Measurements from ENCODE around the gene KRT23.
A peak's percentile ranks its signal among the peaks of the same experiment; 100 is the strongest.
"Not testable (repeated sequence)": the region's sequence is repeated elsewhere in the genome, so short reads cannot be mapped to it uniquely, and the experiment has no call there.

Gene KRT23

DNA sequence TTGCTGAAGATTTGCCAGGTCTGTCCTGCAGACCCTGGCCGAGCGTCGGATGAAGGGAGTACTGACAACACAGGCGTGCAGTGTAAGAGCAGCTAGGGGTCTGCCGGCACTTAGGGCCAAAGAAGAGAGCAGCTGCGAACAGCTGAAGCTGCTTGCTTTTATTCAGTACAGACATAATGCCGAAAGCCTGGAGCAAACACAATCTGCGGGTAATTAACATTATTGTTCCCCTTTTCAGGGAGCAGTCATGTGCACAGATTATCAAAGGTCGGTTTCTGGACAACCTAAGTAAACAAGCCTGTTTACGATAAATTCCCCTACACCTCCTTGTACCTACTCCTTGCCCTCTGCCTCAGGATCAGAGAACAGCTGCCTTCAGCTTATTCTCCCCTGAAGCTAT is 12.0 kb upstream of the KRT23 start:
- DNase-seq, result peak; percentile 2

DNA sequence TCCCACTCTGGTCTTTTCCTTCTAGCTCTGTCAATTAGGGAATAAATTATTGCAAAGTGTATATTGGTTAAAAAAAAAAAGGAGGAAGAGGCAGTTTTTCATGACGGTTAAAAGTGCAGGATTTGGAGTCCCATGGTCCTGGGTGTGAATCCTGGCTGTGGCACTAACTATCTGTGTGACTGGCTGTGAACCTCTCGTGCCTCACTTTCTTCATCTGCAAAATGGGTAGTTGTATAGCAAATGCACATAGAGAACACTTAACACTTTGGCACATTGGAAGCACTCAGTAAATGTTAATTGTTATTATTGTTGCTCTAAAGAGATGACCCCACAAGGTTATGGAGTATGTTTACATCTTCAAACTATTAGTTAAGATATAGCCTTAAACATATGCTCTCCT is 10.5 kb upstream of the KRT23 start:
- no peak for DNase-seq

DNA sequence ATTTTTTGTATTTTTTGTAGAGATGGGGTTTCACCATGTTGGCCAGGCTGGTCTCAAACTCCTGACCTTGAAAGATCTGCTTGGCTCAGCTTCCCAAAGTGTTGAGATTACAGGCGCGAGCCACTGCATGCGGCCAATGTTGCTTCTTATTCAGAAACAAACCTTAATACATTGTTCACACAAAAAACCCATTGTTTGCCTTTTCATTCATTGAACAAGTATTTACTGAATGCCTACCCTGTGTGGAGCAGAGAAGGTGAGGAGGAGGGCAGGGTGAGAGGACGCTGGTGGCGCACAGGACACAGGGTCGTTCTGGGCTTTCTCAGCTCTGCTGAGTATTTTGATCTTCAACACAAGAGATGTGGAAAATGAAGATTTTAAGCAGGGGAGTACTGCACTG is 8.0 kb upstream of the KRT23 start:
- no peak for DNase-seq

GRCh38 chr17:40944531-40944930 is 7.1 kb upstream of the KRT23 start:
- no peak for DNase-seq

- no peak for DNase-seq
These were observed 5.1 kb upstream of the KRT23 start for GRCh38 chr17:40942553-40942952.

- no peak for DNase-seq
These were observed 2.8 kb upstream of the KRT23 start for GRCh38 chr17:40940266-40940665.

DNA sequence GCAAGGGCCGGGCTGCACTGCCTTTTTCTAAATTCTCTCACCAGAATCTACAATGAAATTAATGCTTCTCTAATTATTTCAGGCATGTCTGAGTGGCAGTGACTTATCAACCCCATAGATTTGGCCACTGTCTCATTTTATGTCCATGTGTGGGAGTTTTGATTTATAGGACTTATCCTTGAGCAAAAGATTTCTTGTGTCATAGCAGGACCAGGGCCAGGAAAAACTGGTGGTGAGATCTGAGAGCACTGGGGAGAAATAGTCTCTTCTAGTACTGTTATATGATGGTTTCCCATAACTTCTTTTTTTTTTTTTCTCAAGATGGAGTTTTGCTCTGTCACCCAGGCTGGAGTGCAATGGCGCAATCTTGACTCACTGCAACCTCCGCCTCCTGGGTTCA is 1.5 kb upstream of the KRT23 start:
- no peak for DNase-seq

DNA sequence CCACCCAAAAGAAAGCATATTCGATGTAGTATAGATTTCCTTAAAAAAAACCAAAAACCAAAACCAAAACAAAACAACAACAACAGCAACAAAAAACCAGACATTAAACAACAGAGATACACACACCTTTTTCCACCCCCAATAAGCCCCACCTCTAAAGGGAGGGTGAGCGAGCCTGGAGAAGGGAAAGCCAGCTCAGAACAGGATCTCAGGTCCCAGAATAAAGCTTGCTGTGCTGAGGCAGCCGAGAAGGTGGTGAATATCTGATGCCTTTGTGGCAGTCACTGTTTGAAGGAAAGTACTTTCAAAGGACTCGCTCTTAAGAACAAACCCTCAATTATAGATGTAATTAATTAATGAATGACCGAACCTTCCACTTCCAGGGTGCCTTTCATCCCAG is 470 bp downstream of the KRT23 start:
- DNase-seq, result no peak

DNA sequence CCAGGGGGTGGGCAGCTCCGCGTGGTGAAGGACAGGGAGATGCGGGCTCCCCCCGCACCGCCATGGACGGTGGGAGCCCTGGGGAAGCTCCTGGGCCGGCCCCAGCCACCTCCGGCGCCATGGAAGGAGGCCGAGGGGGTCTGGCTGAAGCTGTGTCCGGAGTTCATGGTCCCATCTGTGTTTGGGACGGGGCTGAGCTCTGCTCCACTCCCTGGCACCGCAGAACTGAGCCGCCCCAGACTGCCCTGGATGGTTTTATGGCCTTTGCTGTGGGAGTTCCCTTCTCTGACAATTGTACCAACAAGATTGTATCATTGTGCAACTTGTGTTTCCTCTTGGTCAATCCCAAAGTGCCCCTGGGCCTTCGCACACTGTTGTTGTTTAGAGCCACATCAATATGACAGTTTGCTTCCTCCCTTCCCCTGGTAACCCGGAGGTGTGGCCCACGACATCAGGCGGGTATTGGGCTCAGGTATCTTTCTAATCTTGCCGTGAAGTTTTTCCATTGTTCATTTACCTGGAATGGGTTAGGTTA is 942 bp downstream of the KRT23 start:
- DNase-seq, result no peak

- DNase-seq, result no peak
These were observed 1.8 kb downstream of the KRT23 start for GRCh38 chr17:40935624-40936023.

DNA sequence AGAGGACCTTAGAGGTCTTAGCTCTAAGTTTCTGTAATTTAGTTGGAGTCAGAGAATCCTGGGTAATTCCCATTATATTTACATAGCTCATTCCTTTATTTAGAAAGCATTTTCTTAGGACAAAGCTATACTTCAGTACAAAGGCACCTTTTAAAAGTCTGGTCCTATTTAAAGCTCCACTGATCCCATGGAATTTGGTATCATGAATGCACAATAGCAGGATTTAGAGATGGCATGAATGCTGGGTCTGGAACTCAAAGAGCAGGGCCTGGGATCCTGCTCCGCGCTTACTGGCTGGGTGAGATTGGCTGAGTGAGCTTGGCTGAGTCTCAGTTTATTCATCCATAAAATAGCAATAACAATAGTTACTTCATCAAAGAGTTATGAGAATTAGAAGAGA is 4.8 kb downstream of the KRT23 start:
- no peak for DNase-seq

DNA sequence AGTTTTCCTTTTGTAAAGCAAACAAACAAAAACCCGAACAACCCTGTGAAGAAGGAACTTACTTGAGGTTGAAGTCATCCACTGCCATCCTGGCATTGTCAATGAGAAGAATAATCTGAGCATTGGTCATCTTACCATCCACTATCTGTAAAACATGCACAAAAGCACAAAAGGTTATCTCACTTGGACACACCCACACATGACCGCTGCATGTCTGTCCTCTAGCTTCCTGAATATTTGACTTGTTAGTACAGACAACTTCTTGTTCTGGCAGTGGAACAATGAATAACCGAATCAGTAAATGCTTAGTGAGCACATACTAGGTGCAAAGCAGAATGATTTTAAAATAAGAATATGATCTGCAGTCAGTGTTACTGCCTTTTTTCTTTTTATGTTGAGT is 6.1 kb downstream of the KRT23 start:
- DNase-seq, result no peak

DNA sequence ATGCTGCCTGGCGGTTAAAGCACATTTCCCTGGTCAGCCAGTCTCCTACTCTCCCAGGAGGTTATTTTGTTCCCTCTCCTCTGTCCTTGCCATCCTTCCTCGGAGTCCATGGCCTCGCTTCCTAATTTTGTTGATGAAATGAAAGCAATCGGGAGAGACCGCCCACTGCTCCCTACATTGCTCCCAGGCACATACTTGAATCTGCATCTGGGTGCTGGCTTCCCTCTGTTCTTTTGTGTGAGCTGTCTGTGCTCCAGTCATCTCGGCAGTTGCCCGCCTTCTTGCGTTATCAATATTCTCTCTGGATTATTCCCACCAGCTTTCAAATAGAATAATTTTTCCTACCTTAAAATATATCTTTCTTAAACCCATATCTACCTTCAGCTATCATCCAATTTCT is 11.1 kb downstream of the KRT23 start:
- DNase-seq, result no peak

- no peak for DNase-seq
These were observed 15.2 kb downstream of the KRT23 start for GRCh38 chr17:40922239-40922638.

GRCh38 chr17:40921026-40921425 is 16.4 kb downstream of the KRT23 start:
- no peak for DNase-seq

- DNase-seq, result not testable (repeated sequence)
These were observed 20.3 kb downstream of the KRT23 start for GRCh38 chr17:40917116-40917515.

DNA sequence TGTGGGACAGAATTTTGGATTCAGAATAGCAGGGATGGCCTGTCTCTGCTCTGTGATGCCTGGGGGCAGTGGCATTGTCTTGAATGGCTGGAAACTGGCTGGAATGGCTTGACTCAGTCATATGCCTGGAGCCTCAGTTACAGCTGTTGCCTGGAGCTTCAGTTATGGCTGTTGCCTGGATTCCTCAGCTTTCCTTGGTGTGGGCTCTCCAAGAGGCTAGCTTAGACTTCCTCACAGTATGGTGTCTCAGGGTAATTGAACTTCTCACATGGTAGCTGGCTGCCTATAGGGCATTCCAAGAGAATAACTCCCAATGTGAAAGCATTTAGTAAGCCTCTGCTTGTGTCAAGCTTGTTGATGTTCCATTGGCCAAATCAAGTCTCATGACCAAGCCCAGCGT is 21.1 kb downstream of the KRT23 start:
- DNase-seq, result no peak

DNA sequence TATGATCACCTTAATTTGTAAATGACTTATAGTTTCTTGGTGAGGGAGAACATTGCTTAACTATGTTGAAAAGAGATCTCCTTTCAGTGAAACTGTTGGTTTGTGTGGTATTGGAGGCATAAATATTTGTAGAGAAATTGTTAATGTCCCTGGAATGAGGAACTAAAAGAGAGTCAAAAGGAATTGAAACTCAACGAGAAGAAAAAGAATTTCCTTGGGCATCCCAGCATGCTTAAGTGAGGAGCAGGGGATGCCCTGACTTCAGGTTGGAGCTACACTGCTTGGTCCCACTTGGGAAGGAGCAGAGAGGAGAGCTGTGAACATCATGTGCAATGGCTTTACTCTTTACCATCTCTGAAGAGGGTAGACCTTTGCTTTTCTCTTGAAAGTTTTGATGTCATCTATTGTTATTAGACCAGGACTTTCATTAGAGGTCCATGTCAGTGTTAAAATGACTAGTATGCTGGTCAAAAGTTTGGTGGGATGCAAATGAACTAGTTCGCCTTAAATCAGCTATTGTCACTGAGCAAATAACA is 21.7 kb downstream of the KRT23 start:
- DNase-seq, result no peak

- no peak for DNase-seq
These were observed 22.2 kb downstream of the KRT23 start for GRCh38 chr17:40915199-40915661.

DNA sequence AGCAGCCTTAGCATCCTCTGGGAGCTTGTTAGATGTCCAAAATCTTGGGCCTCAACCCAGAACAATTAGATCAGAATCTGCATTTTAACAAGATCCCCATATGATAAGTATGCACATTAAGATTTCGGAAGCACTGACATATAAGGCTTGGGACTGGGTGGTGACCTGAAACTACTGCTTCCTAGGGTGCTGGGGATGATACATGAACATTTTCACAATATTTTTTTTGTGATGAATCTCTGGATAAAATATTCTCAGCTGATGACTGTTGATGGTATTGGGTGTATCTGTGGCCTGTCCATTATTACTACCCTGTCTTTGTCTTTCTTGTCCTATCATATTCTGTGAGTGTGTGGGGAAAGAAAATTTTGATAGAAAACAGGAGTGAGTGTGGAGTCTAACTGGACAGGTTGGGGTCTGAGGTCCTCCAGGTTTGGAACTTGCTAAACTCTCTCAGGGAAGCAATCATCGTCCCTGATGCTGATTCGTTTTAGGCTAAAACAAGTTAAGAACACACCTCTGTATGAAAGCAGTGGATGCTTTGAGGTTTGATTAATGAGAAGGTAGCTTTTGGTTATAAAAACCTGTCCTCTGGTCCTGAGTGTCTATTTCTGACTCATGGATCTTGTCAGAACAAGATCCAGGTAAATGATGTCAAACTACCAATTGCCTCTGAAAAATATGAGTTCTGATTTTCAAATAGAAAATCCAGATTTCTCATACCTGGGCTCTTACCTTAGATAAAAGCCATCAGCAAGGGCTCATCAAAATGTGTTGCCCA is 23.2 kb downstream of the KRT23 start:
- no peak for DNase-seq

GRCh38 chr17:40912486-40913210 is 24.8 kb downstream of the KRT23 start:
- DNase-seq, result no peak

- DNase-seq, result no peak
These were observed 27.0 kb downstream of the KRT23 start for GRCh38 chr17:40910441-40910841.

DNA sequence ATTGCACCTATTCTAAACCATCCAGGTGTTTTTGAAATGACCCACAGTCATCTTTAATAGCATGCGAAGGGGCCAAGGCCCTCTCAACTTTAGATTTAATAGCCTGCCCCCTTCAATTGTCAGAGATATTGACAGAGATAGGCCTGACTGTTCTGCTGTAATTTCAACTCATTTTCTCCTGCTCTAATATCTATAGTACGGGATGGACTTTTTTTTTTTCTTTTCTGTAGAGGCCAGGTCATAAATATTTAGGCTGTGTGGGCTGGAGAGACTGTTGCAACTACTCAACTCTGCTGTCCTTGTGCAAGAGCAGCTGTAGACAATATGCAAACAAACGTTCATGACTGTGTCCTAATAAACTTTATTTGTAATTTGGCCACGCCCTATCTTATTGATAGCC is 27.7 kb downstream of the KRT23 start:
- no peak for DNase-seq

- DNase-seq, result peak; percentile 82
These were observed 28.1 kb downstream of the KRT23 start for GRCh38 chr17:40909351-40909750.

All from NCI-H82 (cell line).